Measurements from ENCODE around the gene LGALSL.

The LGALSL gene

DNA sequence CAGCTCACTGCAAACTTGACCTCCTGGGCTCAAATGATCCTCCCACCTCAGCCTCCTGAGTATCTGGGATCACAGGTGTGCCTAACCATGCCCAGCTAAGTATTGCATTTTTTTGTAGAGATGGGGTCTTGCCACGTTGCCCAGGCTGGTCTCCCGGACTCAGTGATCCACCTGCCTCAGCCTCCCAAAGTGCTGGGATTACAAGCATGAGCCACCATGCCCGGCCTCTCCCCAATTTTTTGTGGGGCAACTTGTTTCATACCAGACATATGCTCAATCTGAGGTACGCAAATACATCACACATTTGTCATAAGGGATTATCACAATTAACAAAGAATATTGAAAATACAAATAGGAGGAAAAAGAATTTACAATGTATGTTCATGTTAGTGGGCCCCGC lies 27.7 kb downstream of the LGALSL start:
- H3K27ac ChIP-seq = no peak overlapping the region

DNA sequence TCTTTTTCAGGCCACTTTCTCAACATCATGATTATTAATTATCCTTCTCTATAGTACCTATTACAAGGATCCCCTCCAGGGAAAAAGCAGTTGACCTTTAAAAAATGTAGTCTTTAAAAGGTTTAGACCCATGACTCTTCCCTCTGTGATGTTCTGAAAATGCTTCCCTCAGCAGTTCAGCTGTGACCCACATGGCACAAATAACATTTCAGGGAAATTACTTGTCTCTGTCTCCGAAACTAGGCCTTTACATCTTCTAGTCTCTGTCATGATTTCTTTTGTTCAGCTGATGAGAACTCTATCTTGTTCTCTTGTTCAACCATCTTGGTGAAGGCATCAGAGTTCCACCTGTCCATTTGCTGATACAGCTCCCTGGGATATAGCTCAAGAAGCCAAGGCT lies 28.3 kb downstream of the LGALSL start:
- H3K27ac ChIP-seq = no peak overlapping the region
- TF ChIP-seq, protein P1, sequence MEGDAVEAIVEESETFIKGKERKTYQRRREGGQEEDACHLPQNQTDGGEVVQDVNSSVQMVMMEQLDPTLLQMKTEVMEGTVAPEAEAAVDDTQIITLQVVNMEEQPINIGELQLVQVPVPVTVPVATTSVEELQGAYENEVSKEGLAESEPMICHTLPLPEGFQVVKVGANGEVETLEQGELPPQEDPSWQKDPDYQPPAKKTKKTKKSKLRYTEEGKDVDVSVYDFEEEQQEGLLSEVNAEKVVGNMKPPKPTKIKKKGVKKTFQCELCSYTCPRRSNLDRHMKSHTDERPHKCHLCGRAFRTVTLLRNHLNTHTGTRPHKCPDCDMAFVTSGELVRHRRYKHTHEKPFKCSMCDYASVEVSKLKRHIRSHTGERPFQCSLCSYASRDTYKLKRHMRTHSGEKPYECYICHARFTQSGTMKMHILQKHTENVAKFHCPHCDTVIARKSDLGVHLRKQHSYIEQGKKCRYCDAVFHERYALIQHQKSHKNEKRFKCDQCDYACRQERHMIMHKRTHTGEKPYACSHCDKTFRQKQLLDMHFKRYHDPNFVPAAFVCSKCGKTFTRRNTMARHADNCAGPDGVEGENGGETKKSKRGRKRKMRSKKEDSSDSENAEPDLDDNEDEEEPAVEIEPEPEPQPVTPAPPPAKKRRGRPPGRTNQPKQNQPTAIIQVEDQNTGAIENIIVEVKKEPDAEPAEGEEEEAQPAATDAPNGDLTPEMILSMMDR (IDR thresholded peaks at IDR 0.05) = no peak
- no peak for TF ChIP-seq ZFX (IDR thresholded peaks at IDR 0.05; ENCODE audit: borderline replicate concordance)

More for the DNA sequence above, 27.7 kb downstream of the LGALSL start:
- TF ChIP-seq, protein P1 (IDR thresholded peaks at IDR 0.05) = no peak
- TF ChIP-seq ZFX (IDR thresholded peaks at IDR 0.05; ENCODE audit: borderline replicate concordance) = no peak

DNA sequence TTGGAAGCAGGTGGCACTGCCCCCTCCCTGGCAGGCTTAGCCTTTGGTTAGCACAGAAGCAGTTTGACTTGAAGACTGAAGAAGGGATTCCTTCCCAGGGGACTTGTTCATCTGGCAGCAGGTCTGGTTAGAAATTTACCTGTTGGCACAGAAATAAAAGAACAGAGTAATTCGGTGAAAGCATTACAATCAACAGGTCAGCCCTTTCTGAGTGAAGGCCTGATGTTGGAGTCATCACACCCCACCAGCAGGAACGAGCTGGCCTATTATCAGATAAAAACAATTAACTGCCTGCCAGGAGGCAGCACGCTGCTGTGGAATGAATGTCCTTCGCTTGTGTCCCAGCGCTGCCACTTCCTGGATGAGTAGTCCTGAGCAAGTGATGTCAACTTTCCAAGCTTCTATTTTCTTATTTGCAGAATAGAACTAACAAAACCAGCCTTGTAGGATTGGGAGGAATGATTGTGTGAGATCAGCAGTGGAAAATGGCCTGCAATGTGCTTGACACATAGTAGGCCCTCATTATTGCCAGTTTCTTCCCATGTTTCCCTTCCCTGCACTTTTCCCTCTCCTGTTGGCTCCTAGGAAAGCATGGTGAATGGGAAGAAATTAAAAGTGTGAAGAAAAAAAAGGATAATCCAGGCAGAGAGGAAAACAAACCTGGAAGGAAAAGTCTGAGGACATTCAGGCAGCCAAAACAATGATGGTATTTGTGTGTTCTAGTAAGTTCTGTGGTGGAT lies 29.0 kb downstream of the LGALSL start:
- H3K27ac ChIP-seq = no peak overlapping the region

DNA sequence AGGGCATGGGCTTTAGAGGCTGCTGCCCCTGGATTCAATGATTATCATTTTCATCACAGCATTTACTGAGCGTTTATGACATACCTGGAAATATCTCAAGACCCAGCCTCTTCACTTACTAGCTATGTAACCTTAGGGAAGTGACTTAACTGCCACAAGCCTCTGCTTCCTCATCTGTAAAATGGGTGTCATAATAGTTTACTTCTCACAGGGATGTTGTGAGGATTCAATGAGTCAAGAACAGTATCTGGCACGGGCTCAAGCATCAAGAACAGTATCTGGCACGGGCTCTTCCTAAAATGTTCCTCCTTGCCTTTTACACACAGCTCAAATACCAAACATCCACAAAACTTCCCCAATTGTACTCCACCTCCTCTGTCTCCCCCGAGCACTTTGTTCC lies 31.4 kb downstream of the LGALSL start:
- no peak overlapping the region for H3K27ac ChIP-seq
- TF ChIP-seq, protein P1 (IDR thresholded peaks at IDR 0.05) = no peak

More for the DNA sequence above, 29.0 kb downstream of the LGALSL start:
- TF ChIP-seq, protein P1 (IDR thresholded peaks at IDR 0.05) = no peak
- no peak for TF ChIP-seq ZFX (IDR thresholded peaks at IDR 0.05; ENCODE audit: borderline replicate concordance)

DNA sequence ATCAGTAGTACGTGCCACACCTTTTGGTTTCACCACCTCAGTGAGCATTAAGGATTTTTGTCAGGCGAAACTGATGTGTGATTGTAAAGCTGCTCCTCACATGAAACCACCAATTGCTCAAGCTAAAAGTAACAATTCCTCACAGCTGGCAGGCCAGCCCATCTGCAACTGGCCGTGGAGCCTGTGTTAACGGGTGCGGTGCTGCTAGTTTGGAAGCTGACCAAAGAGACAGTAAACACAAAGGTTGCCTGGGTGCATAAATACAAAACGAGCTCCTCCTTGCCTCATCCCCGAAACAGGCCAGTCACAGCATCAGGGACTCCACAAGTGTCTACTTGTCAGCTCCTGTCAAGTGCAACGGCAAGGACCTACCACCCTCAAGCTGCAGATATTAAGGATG lies 32.0 kb downstream of the LGALSL start:
- H3K27ac ChIP-seq = no peak overlapping the region
- TF ChIP-seq ZFX (IDR thresholded peaks at IDR 0.05; ENCODE audit: borderline replicate concordance) = no peak
- TF ChIP-seq, protein P1 (IDR thresholded peaks at IDR 0.05) = no peak

DNA sequence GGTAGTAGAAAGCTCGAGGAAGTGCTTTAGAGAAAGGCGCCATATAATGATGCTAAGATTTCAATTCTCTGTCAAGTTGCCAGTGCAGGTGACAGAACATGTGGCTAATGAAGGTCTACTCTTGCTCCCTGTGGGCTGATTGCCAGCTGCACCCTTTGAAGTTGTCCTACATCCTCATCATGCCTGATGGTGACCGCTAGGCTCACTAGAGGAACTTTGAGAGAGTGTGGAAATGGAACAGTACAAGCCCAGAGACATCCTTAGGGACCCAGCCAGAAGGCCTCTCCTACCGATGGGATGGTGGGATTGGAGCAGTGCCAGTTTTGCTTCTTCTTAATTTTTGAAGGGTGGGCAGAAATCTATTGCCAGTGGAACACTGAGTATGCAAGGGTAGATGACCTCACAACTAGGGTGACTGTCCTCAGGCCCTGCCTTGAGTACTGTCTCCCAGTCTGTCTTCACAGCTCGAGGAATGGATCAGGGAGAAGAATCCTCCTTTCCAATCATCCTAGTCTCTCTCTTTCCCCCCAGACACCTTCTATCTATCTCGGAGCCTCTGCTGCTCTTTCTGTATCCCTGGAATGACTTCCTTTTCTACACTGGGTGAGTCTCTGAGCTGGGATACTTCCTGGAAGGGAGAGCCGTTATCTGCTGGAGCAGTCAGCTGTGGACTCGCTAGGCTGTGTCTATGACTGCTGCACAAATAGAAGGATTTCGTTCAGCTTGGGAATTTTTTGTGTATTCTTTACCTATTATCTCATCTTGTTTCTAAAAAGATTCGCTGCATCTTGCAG lies 33.5 kb downstream of the LGALSL start:
- no peak overlapping the region for H3K27ac ChIP-seq
- no peak for TF ChIP-seq ZFX (IDR thresholded peaks at IDR 0.05; ENCODE audit: borderline replicate concordance)
- TF ChIP-seq, protein P1 (IDR thresholded peaks at IDR 0.05) = no peak
